COR-L47 (cell line): Measurements from ENCODE around the gene ATL1.

ENCODE experiments used
- DNase-seq: peaks from one replicate; lab custom pipeline; 2025; lab: John Stamatoyannopoulos, UW

ATL1 gene

GRCh38 chr14:50559990-50560930 lies at the start of gene ATL1:
Gene ATL1, plus strand, starts transcription at chr14:50560145. Its CDS starts 121 bp downstream, at chr14:50560266.
- peak; percentile 72 for DNase-seq

GRCh38 chr14:50510157-50510556 lies 49.8 kb upstream of the ATL1 start:
- no peak for DNase-seq

GRCh38 chr14:50512463-50512862 lies 47.5 kb upstream of the ATL1 start:
- no peak for DNase-seq

DNA sequence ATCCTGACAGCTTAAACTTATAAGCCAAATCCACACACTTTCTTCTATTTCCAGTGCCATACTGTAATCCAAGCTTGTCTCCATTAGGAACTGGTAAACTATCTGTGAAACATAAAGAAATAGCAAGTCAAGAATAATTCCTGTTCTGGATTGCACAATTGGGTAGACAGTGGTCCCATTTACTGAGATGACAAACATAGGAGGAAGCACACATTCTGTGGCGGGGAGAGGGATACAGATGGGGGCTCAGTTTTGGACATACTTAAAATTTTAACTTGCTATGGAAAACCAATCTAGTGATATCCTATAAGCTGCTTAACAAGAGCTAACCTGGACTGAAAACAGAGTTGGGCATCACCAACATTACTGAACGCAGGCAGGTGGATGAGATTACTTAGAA lies 43.9 kb upstream of the ATL1 start:
- no peak for DNase-seq

DNA sequence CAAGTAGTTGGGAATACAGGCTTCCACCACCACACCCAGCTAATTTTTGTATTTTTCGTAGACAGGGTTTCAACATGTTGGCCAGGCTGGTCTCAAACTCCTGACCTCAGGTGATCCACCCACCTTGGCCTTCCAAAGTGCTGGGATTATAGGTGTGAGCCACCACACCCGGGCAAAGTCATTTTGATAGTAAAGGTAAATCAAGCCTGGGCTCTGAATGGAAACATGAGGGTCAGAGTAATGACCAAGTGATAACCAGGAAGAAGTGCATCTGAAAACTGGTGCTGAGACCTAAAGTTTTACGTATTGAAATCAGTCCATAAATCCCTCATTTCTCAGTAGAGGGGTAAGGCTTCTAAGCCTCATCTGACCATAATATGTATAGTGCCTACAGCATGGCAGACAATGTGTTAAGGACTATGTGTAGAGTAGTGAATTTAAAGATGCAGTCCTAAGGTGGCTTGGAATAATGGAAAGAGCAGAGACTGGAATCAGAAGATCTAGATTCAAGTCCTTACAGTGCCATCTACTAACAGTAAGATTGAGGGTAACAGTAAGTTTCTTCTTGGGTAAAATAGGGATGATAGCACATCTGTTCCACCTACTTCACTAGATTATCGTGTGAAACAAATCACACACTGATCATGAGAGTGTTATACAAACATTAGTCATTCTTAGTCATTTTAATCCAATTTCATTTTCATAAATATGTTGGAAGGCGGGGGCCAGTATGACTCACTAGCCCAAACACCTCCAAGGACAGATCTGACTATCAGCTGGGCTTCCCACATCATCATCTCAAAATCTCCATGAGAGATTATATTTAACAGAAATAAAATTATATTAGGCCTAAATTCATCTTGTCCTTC lies 38.8 kb upstream of the ATL1 start:
- no peak for DNase-seq

DNA sequence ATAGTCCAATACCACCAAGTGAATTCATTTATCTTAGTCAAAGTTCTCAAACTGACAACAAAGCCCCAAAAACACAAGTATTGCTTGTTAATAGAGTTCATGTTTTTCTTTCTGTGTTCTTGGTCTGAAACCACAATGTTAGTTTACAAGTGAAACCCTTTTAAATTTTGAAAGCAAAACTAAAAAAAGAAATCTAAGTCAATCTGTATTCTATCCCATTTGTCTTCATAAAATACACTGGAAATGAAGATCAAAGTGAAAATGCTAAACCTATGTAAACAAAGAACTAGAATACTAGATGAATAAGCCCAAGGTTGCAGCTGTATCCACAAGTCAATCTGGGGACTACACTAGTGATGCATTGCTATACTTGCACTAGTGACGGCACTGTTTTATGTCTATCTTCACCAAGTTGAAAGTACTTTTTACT lies 38.0 kb upstream of the ATL1 start:
- DNase-seq, result no peak

GRCh38 chr14:50523271-50524041 lies 36.5 kb upstream of the ATL1 start:
- DNase-seq, result no peak

DNA sequence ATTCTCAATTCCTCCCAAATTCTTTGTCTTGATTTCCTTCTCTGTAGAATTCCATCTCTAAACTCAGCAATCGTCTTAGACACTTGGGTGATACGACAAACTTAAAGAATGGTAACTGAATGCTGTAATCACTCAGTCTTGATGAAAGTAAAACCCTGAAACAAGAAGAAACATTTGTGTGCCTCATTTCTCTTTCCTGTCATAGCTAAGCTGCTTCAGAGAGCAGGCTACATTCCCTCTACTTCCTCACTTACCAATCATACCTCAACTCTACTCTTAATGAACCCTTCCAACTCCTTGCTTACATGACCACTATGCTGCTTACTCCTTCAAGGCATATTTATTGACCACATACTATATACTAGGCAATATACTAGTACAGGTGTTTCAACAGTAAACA lies 35.9 kb upstream of the ATL1 start:
- DNase-seq, result no peak

DNA sequence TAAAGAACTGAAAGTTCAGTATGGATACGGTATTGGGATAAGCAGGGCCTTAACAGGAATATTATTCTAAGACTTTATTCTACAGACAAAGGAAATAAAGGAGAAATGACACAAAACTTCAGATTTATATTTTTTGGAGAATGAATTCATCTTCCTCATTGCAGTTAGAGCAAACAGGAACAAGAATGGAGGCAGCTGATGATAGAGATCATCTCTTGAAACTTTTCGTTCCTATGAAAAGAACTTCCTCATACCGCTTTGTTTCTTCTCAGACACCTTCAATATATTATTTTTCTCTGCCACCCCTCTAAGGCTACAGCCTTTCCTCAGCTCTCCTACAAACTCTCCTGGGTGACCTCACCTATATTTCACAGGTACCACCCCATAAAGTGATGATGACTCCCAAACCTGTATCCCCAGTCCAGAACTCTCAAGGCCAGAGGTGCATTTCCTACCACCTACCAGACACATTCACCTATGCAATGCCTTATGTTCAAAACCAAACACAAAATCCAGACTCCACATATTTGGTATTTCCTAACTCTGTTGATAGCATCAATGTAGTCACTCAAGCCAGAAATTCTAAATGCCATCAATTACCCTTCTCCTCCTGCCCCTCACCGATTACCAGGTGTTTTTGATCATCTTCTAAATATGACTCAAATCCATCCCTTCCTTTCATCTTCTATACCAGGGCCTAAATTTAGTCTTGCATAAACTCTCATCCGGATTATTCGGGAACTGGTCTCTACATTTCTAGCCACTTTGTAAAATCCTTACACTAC lies 35.0 kb upstream of the ATL1 start:
- no peak for DNase-seq

- DNase-seq, result no peak
Measured at GRCh38 chr14:50528000-50528399, 31.9 kb upstream of the ATL1 start.

DNA sequence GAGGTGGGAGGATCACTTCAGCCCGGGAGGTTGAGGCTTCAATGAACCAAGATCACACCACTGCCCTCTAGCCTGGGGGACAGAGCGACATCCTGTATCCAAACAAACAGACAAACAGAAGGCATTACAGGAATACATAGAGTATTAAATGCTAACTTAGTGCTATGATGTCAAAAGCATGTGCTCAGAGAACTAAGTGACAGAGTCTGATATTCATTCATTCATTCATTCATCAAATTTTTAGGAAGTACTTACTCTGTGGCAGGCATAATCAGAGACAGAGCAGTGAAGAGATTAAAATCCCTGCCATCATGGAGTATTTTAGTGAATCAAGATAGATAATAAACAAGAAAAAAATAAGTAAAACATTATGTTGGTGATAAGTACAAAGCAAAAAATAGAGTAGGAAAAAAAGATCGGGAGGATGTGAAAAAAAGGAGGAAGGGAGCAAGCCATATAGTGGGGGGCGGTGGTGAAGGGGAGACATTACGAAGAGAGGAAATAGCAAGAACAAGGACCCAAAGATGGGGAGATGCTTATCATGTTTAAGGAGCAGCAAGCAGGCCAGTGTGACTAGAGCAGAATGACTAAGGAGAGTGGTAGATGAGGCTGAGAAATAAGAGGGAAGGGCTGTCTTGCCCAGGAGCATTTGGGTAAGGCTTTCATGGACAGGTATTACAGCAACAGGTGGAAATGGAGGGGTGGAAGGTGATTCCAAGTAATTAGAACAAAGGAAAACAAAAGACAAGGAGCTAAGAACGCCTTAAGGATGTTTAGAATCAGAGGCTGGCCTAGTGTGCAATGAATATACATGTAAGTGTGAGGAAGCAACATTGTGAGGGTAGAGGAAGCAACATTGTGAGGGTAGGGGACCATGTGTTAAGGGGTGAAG lies 30.4 kb upstream of the ATL1 start:
- DNase-seq, result no peak

DNA sequence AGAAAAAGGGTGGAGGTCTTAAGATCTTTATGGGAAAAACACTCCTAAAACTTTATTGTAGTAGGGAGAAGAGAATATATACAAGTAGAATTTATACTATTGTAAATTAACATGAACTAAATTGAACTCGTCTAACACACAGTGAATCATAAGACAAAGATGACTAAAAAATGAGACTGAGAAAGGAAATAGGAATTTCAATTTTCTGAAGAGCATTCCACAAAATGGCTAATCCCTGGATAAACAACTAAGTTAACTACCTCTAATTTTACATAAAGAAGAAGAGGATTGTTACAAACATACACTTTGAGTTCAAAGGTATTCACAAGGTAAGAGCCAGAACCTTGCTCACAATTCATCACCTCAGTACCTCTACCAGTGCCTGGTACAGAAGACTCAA lies 29.6 kb upstream of the ATL1 start:
- DNase-seq, result no peak

- DNase-seq, result no peak
Measured at GRCh38 chr14:50530794-50531365, 29.1 kb upstream of the ATL1 start.

- peak; percentile 48 for DNase-seq
Measured at GRCh38 chr14:50531595-50532501, 28.1 kb upstream of the ATL1 start.

- peak; percentile 92 for DNase-seq
Measured at GRCh38 chr14:50532502-50533240, 27.3 kb upstream of the ATL1 start, which contains the start of gene MAP4K5. Gene MAP4K5, minus strand, starts transcription at chr14:50532569. Its CDS starts 520 bp downstream, at chr14:50532049.

DNA sequence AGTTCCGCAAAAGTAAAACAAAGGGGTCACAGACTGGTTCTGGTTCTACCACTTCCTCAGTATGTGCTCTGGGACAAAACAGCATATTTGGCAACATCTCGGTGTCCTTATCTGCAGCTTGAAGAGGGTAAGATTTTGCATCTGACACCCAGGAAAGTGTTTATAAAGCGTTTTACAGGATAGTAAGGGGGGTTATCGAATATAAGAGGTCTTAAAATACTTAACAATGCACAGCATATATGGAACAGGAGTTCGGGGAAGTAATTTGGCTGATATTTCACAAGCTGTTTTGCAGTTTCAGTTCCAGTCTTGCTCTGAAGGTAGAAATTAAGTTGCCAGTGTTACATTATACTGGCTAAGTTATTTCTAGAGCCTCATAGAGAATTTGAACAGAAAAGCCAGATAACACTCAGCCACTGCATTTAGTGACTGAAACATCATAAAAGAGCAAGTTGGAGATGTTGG lies 26.7 kb upstream of the ATL1 start:
- no peak for DNase-seq

- DNase-seq, result no peak
Measured at GRCh38 chr14:50533806-50534205, 26.1 kb upstream of the ATL1 start.

GRCh38 chr14:50534416-50534815 lies 25.5 kb upstream of the ATL1 start:
- DNase-seq, result no peak
